ENCODE data around the gene CD81.

Gene CD81

GRCh38 chr11:2400762-2401435 is 23.8 kb downstream of the CD81 start:
- in situ Hi-C loops (cut with HindIII; ENCODE audit: low sequenced_read_pairs): no loop called here

DNA sequence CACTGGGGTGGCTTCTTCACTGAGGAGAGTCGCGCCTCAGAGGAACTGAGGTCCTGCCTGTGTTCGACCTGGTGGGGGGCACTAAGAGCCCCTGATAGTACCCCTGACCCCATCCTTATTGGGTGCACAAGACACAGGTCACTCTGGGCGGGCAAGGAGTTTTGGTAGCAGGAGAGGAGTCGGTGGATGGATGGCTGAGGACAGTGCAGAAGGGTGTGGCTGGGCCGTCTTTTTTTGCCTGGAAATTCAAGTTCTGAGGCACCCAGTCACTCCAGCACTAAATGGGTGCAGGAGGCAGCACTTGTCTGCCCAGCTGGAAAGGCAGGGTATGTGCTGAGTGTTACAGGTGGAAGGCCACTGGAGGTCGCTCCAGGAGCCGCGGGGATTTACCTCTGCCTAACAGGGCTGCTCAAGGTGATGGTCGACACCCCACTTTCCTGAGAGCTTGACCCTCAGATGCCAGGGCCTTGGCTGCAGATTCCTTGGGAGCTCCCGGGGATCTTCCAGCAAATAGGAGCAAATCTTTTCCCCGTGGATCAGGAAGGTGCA is 24.4 kb downstream of the CD81 start:
- in situ Hi-C loops (cut with HindIII; ENCODE audit: low sequenced_read_pairs): no loop called here

- in situ Hi-C loops (cut with HindIII; ENCODE audit: low sequenced_read_pairs): no loop called here
Measured at GRCh38 chr11:2402106-2402505, 25.0 kb downstream of the CD81 start.

GRCh38 chr11:2402890-2403645 is 26.0 kb downstream of the CD81 start:
- in situ Hi-C loops (cut with HindIII; ENCODE audit: low sequenced_read_pairs): no loop called here

- in situ Hi-C loops (cut with HindIII; ENCODE audit: low sequenced_read_pairs): no loop called here
Measured at GRCh38 chr11:2404735-2405196, 27.7 kb downstream of the CD81 start.

GRCh38 chr11:2406451-2406850 is 29.3 kb downstream of the CD81 start:
- in situ Hi-C loops (cut with HindIII; ENCODE audit: low sequenced_read_pairs): no loop called here

DNA sequence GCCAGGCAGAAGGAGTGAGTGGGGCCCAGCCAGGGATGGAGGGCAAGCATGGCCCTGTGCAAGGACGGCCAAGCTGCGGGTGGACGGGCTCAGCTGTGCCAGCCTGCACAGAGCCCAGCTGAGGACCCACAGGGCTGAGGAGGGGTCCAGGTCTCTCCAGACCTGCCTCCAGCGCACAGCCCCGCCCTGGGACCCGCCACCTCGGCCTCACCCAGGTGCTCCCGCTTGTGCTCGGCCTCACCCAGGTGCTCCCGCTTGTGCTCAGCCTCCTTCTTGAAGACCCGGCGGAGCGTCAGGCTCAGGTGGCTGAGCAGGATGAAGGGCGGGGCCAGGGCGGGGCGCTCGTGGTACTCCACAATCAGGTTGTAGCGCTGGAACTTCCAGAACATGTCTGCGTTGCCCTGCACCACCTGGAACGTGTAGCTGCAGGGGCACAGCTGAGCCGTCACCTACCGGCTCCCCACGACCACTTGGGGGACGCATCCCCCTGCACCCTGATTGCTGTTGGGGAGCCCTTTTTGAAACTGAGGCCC is 29.8 kb downstream of the CD81 start:
- in situ Hi-C loops (cut with HindIII; ENCODE audit: low sequenced_read_pairs): no loop called here

GRCh38 chr11:2408671-2409070 is 31.6 kb downstream of the CD81 start:
- in situ Hi-C loops (cut with HindIII; ENCODE audit: low sequenced_read_pairs): no loop called here

DNA sequence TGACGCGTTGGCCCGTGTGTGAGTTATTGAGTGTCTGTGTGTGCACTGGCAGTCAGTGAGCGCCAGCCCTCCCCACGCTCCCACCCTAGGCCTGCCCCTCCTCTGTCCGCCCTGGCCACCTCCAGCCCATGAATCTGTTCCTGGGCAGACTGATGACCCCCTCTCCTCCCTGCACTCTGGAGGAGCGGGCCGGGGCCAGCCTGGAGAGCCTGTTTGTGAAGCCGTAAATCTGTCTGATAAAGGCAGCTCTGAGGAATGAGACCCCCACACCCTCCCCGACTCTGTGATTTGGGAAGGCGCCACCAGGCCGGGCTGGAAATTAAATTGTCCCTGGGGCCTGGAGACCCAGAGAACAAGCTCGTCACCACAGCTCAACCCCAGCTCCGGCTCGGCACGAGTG is 32.0 kb downstream of the CD81 start:
- in situ Hi-C loops (cut with HindIII; ENCODE audit: low sequenced_read_pairs): no loop called here

DNA sequence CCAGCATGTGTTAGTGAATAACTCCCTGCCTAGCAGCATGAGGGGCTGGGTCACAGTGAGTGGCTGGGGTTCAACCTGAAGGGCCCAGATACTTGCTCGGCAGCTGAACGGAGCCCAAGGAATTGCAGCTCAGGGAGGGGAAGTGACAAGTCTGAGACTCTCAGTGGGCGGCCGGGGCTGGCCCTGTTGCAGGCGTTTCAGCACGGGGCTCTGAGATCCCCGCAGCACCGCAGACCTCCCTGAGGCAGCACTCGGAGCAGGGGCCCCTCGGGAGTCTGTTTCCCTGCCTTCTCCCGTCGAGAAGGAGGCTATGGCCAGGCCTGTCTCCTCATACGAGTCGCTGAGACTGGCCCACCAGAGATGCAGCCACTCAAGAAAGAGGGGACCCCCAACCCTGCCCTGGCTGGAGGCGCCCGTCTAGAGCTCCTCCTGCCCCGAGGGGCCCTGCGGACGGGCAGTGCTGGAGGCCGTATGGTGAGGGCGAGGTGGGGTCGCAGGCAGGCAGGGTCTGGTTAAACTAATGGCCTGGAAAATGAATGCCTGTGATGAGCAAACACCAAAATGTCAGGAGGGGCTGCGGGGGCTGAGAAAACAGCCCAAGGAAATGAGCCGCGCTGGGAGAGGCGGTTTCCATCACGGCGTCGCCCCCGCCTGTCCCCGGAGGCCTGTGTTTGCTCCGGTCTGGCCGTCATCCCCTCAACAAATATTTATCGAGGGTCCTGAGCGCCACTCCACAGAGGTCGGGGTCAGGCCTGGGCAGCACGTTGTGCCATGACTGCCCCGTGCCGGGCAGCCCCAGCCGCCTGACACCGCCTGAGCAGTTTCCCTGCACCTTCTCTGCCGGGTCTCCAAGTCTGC is 32.7 kb downstream of the CD81 start:
- in situ Hi-C loops (cut with HindIII; ENCODE audit: low sequenced_read_pairs): loop anchor here (10.0 kb wide), 1 partner anchor 225 kb away; no protein-coding TSS in a partner anchor

- in situ Hi-C loops (cut with HindIII; ENCODE audit: low sequenced_read_pairs): loop anchor here (10.0 kb wide), 1 partner anchor 226 kb away; no protein-coding TSS in a partner anchor
Measured at GRCh38 chr11:2410616-2411015, 33.5 kb downstream of the CD81 start.

- in situ Hi-C loops (cut with HindIII; ENCODE audit: low sequenced_read_pairs): loop anchor here (10.0 kb wide), 1 partner anchor 227 kb away; no protein-coding TSS in a partner anchor
Measured at GRCh38 chr11:2411446-2412305, 34.6 kb downstream of the CD81 start.

DNA sequence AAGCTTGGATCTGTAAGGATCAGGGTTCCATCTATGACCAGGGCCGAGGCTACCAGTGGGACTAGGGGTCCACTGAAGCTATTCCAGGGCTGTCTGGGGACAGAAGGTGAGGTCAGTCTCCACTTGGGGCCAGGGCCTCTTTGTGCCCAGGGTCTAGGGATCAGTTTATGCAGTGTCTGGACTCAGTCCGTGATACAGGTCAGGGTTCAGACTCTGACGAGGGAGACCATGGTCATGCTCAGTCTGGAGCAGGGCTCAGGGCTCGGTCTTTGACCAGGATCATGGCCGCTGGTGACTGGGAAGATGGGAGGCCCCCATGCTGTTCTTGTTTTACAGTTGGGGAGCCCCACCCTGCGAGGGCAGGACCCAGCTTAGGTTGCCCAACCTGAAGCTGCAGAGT is 35.2 kb downstream of the CD81 start:
- in situ Hi-C loops (cut with HindIII; ENCODE audit: low sequenced_read_pairs): loop anchor here (10.0 kb wide), 1 partner anchor 228 kb away; no protein-coding TSS in a partner anchor

- in situ Hi-C loops (cut with HindIII; ENCODE audit: low sequenced_read_pairs): loop anchor here (10.0 kb wide), 1 partner anchor 229 kb away; no protein-coding TSS in a partner anchor
Measured at GRCh38 chr11:2413742-2414579, 36.9 kb downstream of the CD81 start.

DNA sequence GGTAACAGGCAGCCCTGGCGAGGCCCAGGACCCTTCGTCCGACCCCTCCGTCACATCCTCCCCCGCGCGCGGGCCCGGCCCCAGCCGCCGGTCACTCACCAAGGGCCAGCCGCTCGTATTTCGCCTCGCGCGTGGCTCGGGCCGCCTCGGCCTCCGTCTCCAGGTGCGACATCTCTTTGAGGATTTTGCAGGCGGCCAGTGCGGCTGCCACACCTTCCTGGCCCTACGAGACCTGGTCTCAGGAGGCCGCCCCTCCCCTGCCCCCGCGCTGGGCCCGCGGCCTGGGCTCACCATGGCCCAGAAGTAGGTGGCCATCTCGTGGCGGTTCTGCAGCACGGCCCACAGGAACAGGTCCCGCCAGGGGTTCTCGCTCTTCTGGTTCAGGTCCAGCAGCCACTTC is 37.5 kb downstream of the CD81 start:
- in situ Hi-C loops (cut with HindIII; ENCODE audit: low sequenced_read_pairs): loop anchor here (10.0 kb wide), 1 partner anchor 230 kb away; no protein-coding TSS in a partner anchor

- in situ Hi-C loops (cut with HindIII; ENCODE audit: low sequenced_read_pairs): loop anchor here (10.0 kb wide), 1 partner anchor 230 kb away; no protein-coding TSS in a partner anchor
Measured at GRCh38 chr11:2415171-2415570, 38.1 kb downstream of the CD81 start.

DNA sequence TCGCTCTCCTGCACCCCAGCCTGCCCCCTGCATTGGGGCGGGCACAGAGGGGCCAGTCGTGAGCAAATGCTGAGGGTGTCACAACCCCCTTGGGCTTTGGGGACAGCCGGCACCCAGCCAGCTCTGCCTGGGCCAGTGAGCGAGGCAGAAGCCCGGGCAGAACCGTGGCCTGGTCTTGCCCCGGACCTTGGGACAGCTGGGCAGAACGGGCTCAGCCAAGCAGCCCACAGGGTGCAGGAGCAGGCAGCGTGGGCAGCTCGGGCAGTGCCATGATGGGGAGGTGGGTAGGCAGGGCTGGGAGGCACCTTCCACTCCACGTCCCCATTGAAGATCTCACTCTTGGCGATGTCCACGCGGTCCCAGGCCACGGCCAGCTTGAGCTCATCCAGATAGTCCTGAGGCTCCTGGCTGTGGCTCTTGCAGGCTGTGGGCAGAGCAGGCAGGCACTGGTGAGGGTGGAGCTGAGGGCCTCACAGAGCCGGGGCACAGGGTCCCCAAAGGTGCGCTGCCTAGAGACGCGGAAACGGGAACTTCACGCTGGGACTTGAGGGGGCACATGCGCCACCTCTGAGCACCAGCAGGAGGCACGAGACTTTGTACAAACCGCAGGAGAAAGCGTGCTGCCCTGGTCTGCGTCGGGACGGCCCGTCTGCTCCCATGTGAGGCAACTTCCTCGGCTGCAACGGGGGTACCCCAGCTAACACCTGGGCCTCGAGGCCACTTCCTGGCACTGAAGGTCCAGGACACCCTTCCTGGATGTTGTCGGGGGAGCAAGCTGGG is 38.7 kb downstream of the CD81 start:
- in situ Hi-C loops (cut with HindIII; ENCODE audit: low sequenced_read_pairs): loop anchor here (10.0 kb wide), 1 partner anchor 231 kb away; no protein-coding TSS in a partner anchor

GRCh38 chr11:2416765-2417164 is 39.7 kb downstream of the CD81 start:
- in situ Hi-C loops (cut with HindIII; ENCODE audit: low sequenced_read_pairs): loop anchor here (10.0 kb wide), 1 partner anchor 232 kb away; no protein-coding TSS in a partner anchor

All from DLD1 (cell line).